HAP-1 (cell line): ENCODE data around the gene MARCHF3.
"Not testable (repeated sequence)": the region's sequence is repeated elsewhere in the genome, so short reads cannot be mapped to it uniquely, and the experiment has no call there.

ENCODE experiments used
- DNase-seq, 2 experiments: peaks; one replicate each; pipeline ENCODE4 v3.0.0-alpha.2; 2016 to 2020; ENCODE audit warnings: low spot score in 2 of 2
- H3K27me3 ChIP-seq: fragments of 250-450 bp; sonication (Bioruptor Pico); 2 replicates; pipeline ENCODE4 v1.5.1; 2020; ENCODE audit warnings: low read depth, mild to moderate bottlenecking, moderate library complexity
- H3K36me3 ChIP-seq: fragments of 250-450 bp; sonication (Bioruptor Pico); replicated peaks from 2 replicates; pipeline ENCODE4 v1.5.1; 2020; ENCODE audit warnings: mild to moderate bottlenecking
- H3K4me1 ChIP-seq: fragments of 250-450 bp; sonication (Bioruptor Pico); 2 replicates; pipeline ENCODE4 v1.5.1; 2020; ENCODE audit warnings: mild to moderate bottlenecking
- H3K4me3 ChIP-seq: fragments of 250-450 bp; sonication (Bioruptor Pico); 2 replicates; pipeline ENCODE4 v1.5.1; 2020; ENCODE audit warnings: mild to moderate bottlenecking, moderate library complexity
- H3K9me3 ChIP-seq: fragments of 250-450 bp; sonication (Bioruptor Pico); 2 replicates; pipeline ENCODE4 v1.5.1; 2020; ENCODE audit warnings: mild to moderate bottlenecking, moderate library complexity
- in situ Hi-C: fragments of 300-500 bp; cut with MboI; formaldehyde crosslinking; loops from 3 replicates; pipeline ENCODE4 v1.14.3; 2020; ENCODE audit warnings: low sequenced_read_pairs, inconsistent platforms, mixed read lengths

MARCHF3 gene

GRCh38 chr5:127031147-127031862, 947 bp upstream of the MARCHF3 start:
- Histone ChIP-seq H3K36me3 (no peaks in the 10 kb centered on the region), H3K4me3 (peak overlapping the region; percentile 88), H3K9me3 (no peaks in the 10 kb centered on the region), H3K27me3 (no peaks in the 10 kb centered on the region), H3K4me1 (peaks cover 35% of the 10 kb centered on the region)
- DNase-seq: no peak
- in situ Hi-C loops: no loop called here

GRCh38 chr5:127029581-127030258, 638 bp downstream of the MARCHF3 start:
- H3K4me1 ChIP-seq: peaks cover 47% of the 10 kb centered on the region
- in situ Hi-C loops: no loop called here
- H3K27me3 ChIP-seq: no peaks in the 10 kb centered on the region
- peak; percentile 61 to 77 for DNase-seq
- peak overlapping the region; percentile 88 for H3K4me3 ChIP-seq
- H3K9me3 ChIP-seq: no peaks in the 10 kb centered on the region
- H3K36me3 ChIP-seq: no peaks in the 10 kb centered on the region

- Histone ChIP-seq H3K4me3 (peak overlapping the region; percentile 88), H3K4me1 (peaks cover 47% of the 10 kb centered on the region), H3K9me3 (no peaks in the 10 kb centered on the region), H3K36me3 (no peaks in the 10 kb centered on the region), H3K27me3 (no peaks in the 10 kb centered on the region)
- in situ Hi-C loops: no loop called here
- DNase-seq: peak; percentile 55 to 74
Measured at GRCh38 chr5:127028822-127029457, 1.4 kb downstream of the MARCHF3 start.

DNA sequence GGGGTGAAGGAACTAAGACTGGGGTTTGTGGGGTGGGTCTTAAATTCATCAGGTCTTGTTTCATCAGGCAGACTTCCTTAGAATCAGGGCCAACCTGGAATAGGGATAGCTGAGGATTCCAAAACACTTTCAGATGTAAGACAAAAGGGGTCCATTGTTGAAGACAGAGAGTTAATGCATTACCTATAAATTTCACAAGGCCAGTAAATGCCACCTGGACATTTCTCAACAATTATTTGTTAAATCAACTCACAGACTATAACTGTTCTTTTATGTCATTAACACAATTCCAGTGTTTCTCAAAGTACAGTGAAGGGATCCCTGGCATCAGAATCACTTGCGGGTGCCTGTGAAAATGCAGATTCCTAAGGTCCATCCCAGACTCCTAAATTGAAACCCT, 2.8 kb downstream of the MARCHF3 start:
- no peak for DNase-seq
- Histone ChIP-seq H3K36me3 (no peaks in the 10 kb centered on the region), H3K9me3 (no peaks in the 10 kb centered on the region), H3K27me3 (no peaks in the 10 kb centered on the region), H3K4me3 (no peak overlapping the region), H3K4me1 (peaks cover 47% of the 10 kb centered on the region)
- in situ Hi-C loops: no loop called here

GRCh38 chr5:127026166-127026565, 4.2 kb downstream of the MARCHF3 start:
- Histone ChIP-seq H3K4me3 (no peak overlapping the region), H3K4me1 (peaks cover 44% of the 10 kb centered on the region), H3K36me3 (no peaks in the 10 kb centered on the region), H3K27me3 (no peaks in the 10 kb centered on the region), H3K9me3 (no peaks in the 10 kb centered on the region)
- in situ Hi-C loops: no loop called here
- DNase-seq: peak; percentile 32 to 88

- Histone ChIP-seq H3K9me3 (no peaks in the 10 kb centered on the region), H3K4me3 (no peak overlapping the region), H3K36me3 (no peaks in the 10 kb centered on the region), H3K4me1 (peaks cover 41% of the 10 kb centered on the region), H3K27me3 (no peaks in the 10 kb centered on the region)
- in situ Hi-C loops: no loop called here
- no peak for DNase-seq
Measured at GRCh38 chr5:127025467-127025866, 4.9 kb downstream of the MARCHF3 start.

DNA sequence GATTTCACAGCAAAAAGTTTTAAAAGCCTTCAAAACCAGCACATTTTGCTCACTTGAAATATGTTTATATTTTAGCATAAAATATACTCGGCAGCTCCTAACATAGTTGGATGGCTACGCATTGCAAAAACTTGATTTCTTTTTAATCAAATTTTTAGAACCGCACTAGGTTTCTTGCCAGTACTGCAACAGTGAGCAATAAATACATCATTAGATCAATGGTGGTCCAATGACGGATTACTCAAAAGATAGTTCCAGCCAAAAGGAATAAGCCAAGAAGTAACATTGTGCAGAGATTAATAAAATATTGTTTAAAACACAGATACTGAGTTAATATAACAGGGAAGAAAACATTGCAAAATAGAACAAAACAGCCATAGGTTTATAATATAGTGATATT, 5.5 kb downstream of the MARCHF3 start:
- in situ Hi-C loops: no loop called here
- no peaks in the 10 kb centered on the region for H3K9me3 ChIP-seq
- no peak overlapping the region for H3K4me3 ChIP-seq
- peaks cover 41% of the 10 kb centered on the region for H3K4me1 ChIP-seq
- no peaks in the 10 kb centered on the region for H3K27me3 ChIP-seq
- H3K36me3 ChIP-seq: no peaks in the 10 kb centered on the region
- no peak for DNase-seq

- DNase-seq, in situ Hi-C loops: not testable (repeated sequence)
Measured at GRCh38 chr5:127023552-127024191, 6.7 kb downstream of the MARCHF3 start.

GRCh38 chr5:127022846-127023245, 7.5 kb downstream of the MARCHF3 start:
- Histone ChIP-seq H3K4me3 (no peak overlapping the region), H3K9me3 (no peaks in the 10 kb centered on the region), H3K27me3 (no peaks in the 10 kb centered on the region), H3K4me1 (peaks cover 27% of the 10 kb centered on the region), H3K36me3 (no peaks in the 10 kb centered on the region)
- in situ Hi-C loops: no loop called here
- no peak for DNase-seq

More at GRCh38 chr5:127023552-127024191, 6.7 kb downstream of the MARCHF3 start:
- not testable (repeated sequence) for H3K9me3 ChIP-seq, H3K36me3 ChIP-seq, H3K27me3 ChIP-seq, H3K4me3 ChIP-seq
- peaks cover 35% of the 10 kb centered on the region for H3K4me1 ChIP-seq

DNA sequence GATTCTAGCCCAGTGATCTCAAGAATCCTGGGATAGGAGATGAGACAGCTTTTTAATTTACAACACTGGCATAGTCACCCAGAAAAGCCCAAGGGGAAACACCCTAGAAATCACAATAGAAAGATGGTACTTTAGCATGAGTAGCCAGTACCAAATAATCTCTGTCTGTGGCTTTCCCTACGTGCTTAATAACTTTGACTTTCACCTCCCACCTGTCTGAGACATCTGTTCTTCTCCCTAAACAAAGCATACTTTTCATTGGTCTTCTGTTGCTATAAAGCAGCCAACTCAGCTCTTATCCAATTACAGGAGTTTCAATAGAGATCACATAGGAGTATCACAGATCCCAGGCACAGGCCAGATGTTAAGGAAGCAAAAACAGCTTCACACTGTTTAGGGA, 10.4 kb downstream of the MARCHF3 start:
- Histone ChIP-seq H3K4me3 (no peak overlapping the region), H3K9me3 (no peaks in the 10 kb centered on the region), H3K4me1 (peaks cover 2% of the 10 kb centered on the region), H3K36me3 (no peaks in the 10 kb centered on the region), H3K27me3 (no peaks in the 10 kb centered on the region)
- DNase-seq: no peak
- in situ Hi-C loops: no loop called here

DNA sequence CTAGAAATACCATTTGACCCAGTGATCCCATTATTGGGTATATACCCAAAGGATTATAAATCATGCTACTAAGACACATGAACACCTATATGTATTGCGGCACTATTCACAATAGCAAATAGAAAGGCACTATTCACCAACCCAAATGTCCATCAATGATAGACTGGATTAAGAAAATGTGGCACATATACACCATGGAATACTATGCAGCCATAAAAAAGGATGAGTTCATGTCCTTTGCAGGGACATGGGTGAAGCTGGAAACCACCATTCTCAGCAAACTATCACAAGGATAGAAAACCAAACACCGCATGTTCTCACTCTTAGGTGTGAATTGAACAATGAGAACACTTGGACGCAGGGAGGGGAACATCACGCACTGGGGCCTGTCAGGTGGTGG, 13.6 kb downstream of the MARCHF3 start:
- H3K9me3 ChIP-seq, in situ Hi-C loops: not testable (repeated sequence)
- H3K4me1 ChIP-seq: peaks cover 14% of the 10 kb centered on the region

DNA sequence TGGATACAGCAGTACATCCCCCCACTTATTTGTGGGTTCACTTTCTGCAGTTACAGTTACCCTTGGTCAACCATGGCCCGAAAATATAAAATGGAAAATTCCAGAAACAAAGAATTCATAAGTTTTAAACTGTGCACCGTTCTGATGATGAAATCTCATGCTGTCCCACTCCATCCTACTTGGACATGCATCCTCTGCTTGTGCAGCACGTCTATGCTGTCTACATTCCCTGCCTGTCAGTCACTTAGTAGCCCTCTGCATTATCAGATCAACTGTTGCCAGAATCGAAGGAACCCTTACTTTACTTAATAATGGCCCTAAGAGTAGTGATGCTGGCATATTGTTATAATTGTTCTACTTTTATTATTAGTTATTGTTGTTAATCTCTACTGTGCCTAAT, 14.6 kb downstream of the MARCHF3 start:
- Histone ChIP-seq H3K9me3 (no peaks in the 10 kb centered on the region), H3K4me1 (peaks cover 14% of the 10 kb centered on the region), H3K36me3 (no peaks in the 10 kb centered on the region), H3K4me3 (no peak overlapping the region), H3K27me3 (no peaks in the 10 kb centered on the region)
- DNase-seq: no peak
- in situ Hi-C loops: no loop called here

More for the DNA sequence above, 13.6 kb downstream of the MARCHF3 start:
- H3K4me3 ChIP-seq, H3K27me3 ChIP-seq, DNase-seq, H3K36me3 ChIP-seq: not testable (repeated sequence)

DNA sequence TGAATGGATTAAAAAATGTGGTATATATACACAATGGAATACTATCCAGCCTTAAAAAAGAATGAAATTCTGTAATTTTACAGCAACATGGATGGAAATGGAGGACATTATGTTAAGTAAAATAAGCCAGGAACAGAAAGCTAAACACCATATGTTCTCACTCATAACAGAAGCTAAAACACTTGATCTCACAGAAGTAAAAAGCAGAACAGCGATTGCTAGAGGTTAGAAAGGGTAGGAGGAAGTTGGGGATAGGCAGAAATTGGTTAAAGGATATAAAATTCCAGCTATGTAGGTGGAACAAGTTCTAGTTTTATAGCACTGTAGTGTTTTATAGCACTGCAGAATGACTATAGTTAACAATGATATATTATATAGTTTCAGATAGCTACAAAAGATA, 15.8 kb downstream of the MARCHF3 start:
- in situ Hi-C loops: no loop called here
- H3K4me1 ChIP-seq: peaks cover 14% of the 10 kb centered on the region
- no peaks in the 10 kb centered on the region for H3K36me3 ChIP-seq
- no peaks in the 10 kb centered on the region for H3K27me3 ChIP-seq
- H3K4me3 ChIP-seq: no peak overlapping the region
- H3K9me3 ChIP-seq: no peaks in the 10 kb centered on the region
- DNase-seq: no peak

GRCh38 chr5:127013407-127013806, 17.0 kb downstream of the MARCHF3 start:
- H3K4me3 ChIP-seq: no peak overlapping the region

More at GRCh38 chr5:127013407-127013806, 17.0 kb downstream of the MARCHF3 start:
- Histone ChIP-seq H3K9me3 (no peaks in the 10 kb centered on the region), H3K36me3 (no peaks in the 10 kb centered on the region), H3K4me1 (peaks cover 17% of the 10 kb centered on the region), H3K27me3 (no peaks in the 10 kb centered on the region)
- DNase-seq: no peak
- in situ Hi-C loops: no loop called here
